ENCODE data around the gene GRIN1.

GRCh38 chr9:137190315-137190856 lies 51.4 kb downstream of the GRIN1 start:
- TF ChIP-seq POLR2AphosphoS5 (IDR thresholded peaks at IDR 0.05; ENCODE audit: borderline replicate concordance, low read depth, low read length) (no peak), EZH2 (IDR thresholded peaks at IDR 0.05) (no peak)
